A549 (cell line): Measurements from ENCODE around the gene PPAN. TPM values are rescaled to one million over a fixed set of nuclear protein-coding genes. Genes with fewer than 3 reads are reported as not detected.
A peak's percentile ranks its signal among the peaks of the same experiment; 100 is the strongest.

Experiments
- ATAC-seq, 2 experiments: fragments of 200-7000 bp in 1 of 2; fragments of >200 bp in 1 of 2; cut with Nextera tagmentation in 1 of 2; cut with Tn5 transposase in 1 of 2; 3 replicates each; pipeline versions ENCODE4 v1.8.0 to v1.9.1; 2018 to 2020; ENCODE audit warnings: mild to moderate bottlenecking in 1 of 2, moderate library complexity in 1 of 2
- CTCF ChIA-PET: fragments of 300-600 bp; sonication (Branson Sonifier 250); formaldehyde crosslinking; extraction: SDS; loops from one replicate; lab custom pipeline; 2021; ENCODE audit warnings: antibody characterized with exemption, inconsistent platforms; lab: Yijun Ruan, JAX
- POLR2A ChIA-PET: fragments of 350-600 bp; formaldehyde crosslinking; extraction: SDS; loops from one replicate; lab custom pipeline; 2021; ENCODE audit warnings: antibody characterized with exemption, inconsistent platforms; lab: Yijun Ruan, JAX
- DNase-seq, 2 experiments: peaks; one replicate each; pipeline versions ENCODE4 v3.0.0 to v3.0.0-alpha.2; 2011 to 2016; ENCODE audit warnings: low read depth in 1 of 2, low spot score in 1 of 2
- FAIRE-seq: peaks from 2 replicates; lab custom pipeline; 2011; peaks lifted over from hg19 to GRCh38; lab: Jason Lieb, UNC
- H3K27ac ChIP-seq, 2 experiments: fragments of >200 bp; sonication (Bioruptor Twin); formaldehyde crosslinking; 3 replicates each; pipeline ENCODE4 v1.5.1; 2016 to 2017
- H3K4me1 ChIP-seq: fragments of >200 bp; sonication (Bioruptor Twin); formaldehyde crosslinking; 3 replicates; pipeline ENCODE4 v1.6.1; 2016
- H3K4me2 ChIP-seq: fragments of >200 bp; sonication (Bioruptor Twin); formaldehyde crosslinking; 3 replicates; pipeline ENCODE4 v1.6.1; 2016
- H3K4me3 ChIP-seq: fragments of >200 bp; sonication (Bioruptor Twin); formaldehyde crosslinking; 3 replicates; pipeline ENCODE4 v1.5.1; 2016
- H3K9me3 ChIP-seq: fragments of >200 bp; sonication (Bioruptor Twin); formaldehyde crosslinking; 3 replicates; pipeline ENCODE4 v1.6.1; 2016
- CEBPB ChIP-seq, 2 experiments: fragments of >200 bp in 1 of 2; sonication (Bioruptor Twin) in 1 of 2; formaldehyde crosslinking in 1 of 2; IDR thresholded peaks; 2 replicates each; pipeline ENCODE4 v1.6.1; 2012 to 2016
- EHF ChIP-seq: fragments of 250-450 bp; sonication (Bioruptor Pico); IDR thresholded peaks from 2 replicates; pipeline ENCODE4 v1.5.0; 2020; ENCODE audit warnings: mild to moderate bottlenecking
- ESRRA ChIP-seq: fragments of 150-350 bp; IDR thresholded peaks from 2 replicates; pipeline ENCODE4 v1.6.1; 2014; ENCODE audit warnings: mild to moderate bottlenecking, low read length, borderline replicate concordance
- FOSB ChIP-seq: fragments of 250-450 bp; sonication (Bioruptor Pico); IDR thresholded peaks from 2 replicates; pipeline ENCODE4 v1.5.0; 2020; ENCODE audit warnings: mild to moderate bottlenecking, moderate library complexity
- FOXS1 ChIP-seq: fragments of 250-450 bp; sonication (Bioruptor Pico); IDR thresholded peaks from 2 replicates; pipeline ENCODE4 v1.5.0; 2020; ENCODE audit warnings: mild to moderate bottlenecking, moderate library complexity
- GATA3 ChIP-seq: IDR thresholded peaks from 2 replicates; pipeline ENCODE4 v1.6.1; 2012; ENCODE audit warnings: borderline replicate concordance
- HDAC2 ChIP-seq: fragments of 200-600 bp; sonication (generic); IDR thresholded peaks from 2 replicates; pipeline ENCODE4 v1.6.1; 2016
- HOXB5 ChIP-seq: fragments of 250-450 bp; sonication (Bioruptor Pico); IDR thresholded peaks from 2 replicates; pipeline ENCODE4 v1.5.0; 2020; ENCODE audit warnings: mild to moderate bottlenecking, moderate library complexity
- KDM1A ChIP-seq: fragments of 200-600 bp; sonication (generic); IDR thresholded peaks from 2 replicates; pipeline ENCODE4 v1.6.1; 2016; ENCODE audit warnings: low read depth, mild to moderate bottlenecking
- KDM5A ChIP-seq: fragments of 200-600 bp; sonication (generic); IDR thresholded peaks from 2 replicates; pipeline ENCODE4 v1.6.1; 2016; ENCODE audit warnings: antibody characterized with exemption, mild to moderate bottlenecking
- MAZ ChIP-seq: fragments of 150-350 bp; IDR thresholded peaks from 2 replicates; pipeline ENCODE4 v1.6.1; 2014; ENCODE audit warnings: antibody characterized with exemption, low read depth, low read length, borderline replicate concordance
- NPAS2 ChIP-seq: fragments of 250-450 bp; sonication (Bioruptor Pico); IDR thresholded peaks from 2 replicates; pipeline ENCODE4 v1.8.0; 2022; ENCODE audit warnings: mild to moderate bottlenecking, moderate library complexity, borderline replicate concordance
- RCOR1 ChIP-seq: fragments of 150-350 bp; IDR thresholded peaks from 2 replicates; pipeline ENCODE4 v1.6.1; 2014; ENCODE audit warnings: antibody characterized with exemption, low read length, low read depth
- RFX5 ChIP-seq: fragments of 450-650 bp; IDR thresholded peaks from 2 replicates; pipeline ENCODE4 v1.7.1; 2014; ENCODE audit warnings: antibody characterized with exemption, mild to moderate bottlenecking, moderate library complexity
- RNF2 ChIP-seq: fragments of 200-600 bp; sonication (generic); IDR thresholded peaks from 2 replicates; pipeline ENCODE4 v1.6.1; 2016; ENCODE audit warnings: low read depth, mild to moderate bottlenecking, antibody characterized with exemption, moderate library complexity, borderline replicate concordance
- TFCP2L1 ChIP-seq: fragments of 250-450 bp; sonication (Bioruptor Pico); IDR thresholded peaks from 2 replicates; pipeline ENCODE4 v1.5.0; 2021; ENCODE audit warnings: mild to moderate bottlenecking
- ZC3H11A ChIP-seq: fragments of 450-650 bp; IDR thresholded peaks from 2 replicates; pipeline ENCODE4 v1.6.1; 2014; ENCODE audit warnings: antibody characterized with exemption, mild to moderate bottlenecking
- ZNF302 ChIP-seq: fragments of 250-450 bp; sonication (Bioruptor Pico); IDR thresholded peaks from 2 replicates; pipeline ENCODE4 v1.9.0; 2021; ENCODE audit warnings: inconsistent platforms, mild to moderate bottlenecking, moderate library complexity
- WGBS: methylation state at CpG from one replicate; pipeline ENCODE4 v1.1.6; 2017; ENCODE audit errors: missing lambda C conversion rate; 5-methylcytosine and 5-hydroxymethylcytosine counted together
- polyA plus RNA-seq, 4 experiments: library from polyadenylated mRNA; depleted of rRNA in 3 of 4; stranded (reverse); fragments of >200 nt; fragmentation: RNase III in 1 of 4; extraction: RNeasy Plus Mini Kit Qiagen cat#74134 plus additional on column Dnase treatment in 1 of 4; gene quantifications; 2 replicates in 3 of 4; 3 replicates in 1 of 4; pipeline ENCODE4 v1.2.3, GENCODE V29; 2011 to 2017
- TF ChIP-seq, protein P1 (sequence below): fragments of 450-650 bp; IDR thresholded peaks from 2 replicates; pipeline ENCODE4 v1.6.1; 2014; ENCODE audit warnings: antibody characterized with exemption
- TF ChIP-seq, protein P2 (sequence below): fragments of >200 bp; sonication (Bioruptor Twin); formaldehyde crosslinking; IDR thresholded peaks from 2 replicates; pipeline ENCODE4 v1.6.1; 2016
- TF ChIP-seq, protein P3 (sequence below): fragments of >200 bp; sonication (Bioruptor Twin); formaldehyde crosslinking; IDR thresholded peaks from 3 replicates; pipeline ENCODE4 v1.5.1; 2016
- TF ChIP-seq, protein P4 (sequence below): fragments of 250-450 bp; sonication (Bioruptor Pico); IDR thresholded peaks from 2 replicates; pipeline ENCODE4 v1.5.0; 2020; ENCODE audit warnings: low read depth, mild to moderate bottlenecking, moderate library complexity
- TF ChIP-seq, protein P5 (sequence below): IDR thresholded peaks from 2 replicates; pipeline ENCODE4 v1.6.1; 2012
- TF ChIP-seq, protein P6 (sequence below): fragments of 150-350 bp; IDR thresholded peaks from 2 replicates; pipeline ENCODE4 v1.6.1; 2014; ENCODE audit warnings: low read depth, mild to moderate bottlenecking, low read length

PPAN gene
- polyA plus RNA-seq, 2 of the 4 experiments (the other 2 are of a cell fraction): 26.6 to 65.0 TPM

DNA sequence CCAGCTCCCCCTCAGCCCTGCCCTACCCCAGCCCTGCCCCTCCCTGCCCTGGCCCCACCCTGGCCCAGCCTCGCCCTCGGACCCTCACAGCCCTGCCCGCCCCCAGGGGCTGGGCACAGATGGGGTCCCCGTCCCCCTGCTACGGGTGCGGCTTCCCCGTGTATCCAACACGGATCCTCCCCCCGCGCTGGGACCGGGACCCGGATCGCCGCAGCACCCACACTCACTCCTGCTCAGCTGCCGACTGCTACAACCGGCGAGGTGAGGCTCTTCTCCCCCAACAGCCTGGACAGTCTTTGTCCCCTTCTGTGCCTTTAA is 14.8 kb upstream of the PPAN start:
- TF ChIP-seq RNF2: no peak
- TF ChIP-seq RFX5: no peak
- TF ChIP-seq, protein P1, sequence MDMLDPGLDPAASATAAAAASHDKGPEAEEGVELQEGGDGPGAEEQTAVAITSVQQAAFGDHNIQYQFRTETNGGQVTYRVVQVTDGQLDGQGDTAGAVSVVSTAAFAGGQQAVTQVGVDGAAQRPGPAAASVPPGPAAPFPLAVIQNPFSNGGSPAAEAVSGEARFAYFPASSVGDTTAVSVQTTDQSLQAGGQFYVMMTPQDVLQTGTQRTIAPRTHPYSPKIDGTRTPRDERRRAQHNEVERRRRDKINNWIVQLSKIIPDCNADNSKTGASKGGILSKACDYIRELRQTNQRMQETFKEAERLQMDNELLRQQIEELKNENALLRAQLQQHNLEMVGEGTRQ: no peak
- TF ChIP-seq NPAS2 (CRISPR knock-in tag): no peak
- TF ChIP-seq MAZ: no peak
- TF ChIP-seq, protein P2, sequence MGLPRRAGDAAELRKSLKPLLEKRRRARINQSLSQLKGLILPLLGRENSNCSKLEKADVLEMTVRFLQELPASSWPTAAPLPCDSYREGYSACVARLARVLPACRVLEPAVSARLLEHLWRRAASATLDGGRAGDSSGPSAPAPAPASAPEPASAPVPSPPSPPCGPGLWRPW: no peak
- no peak for TF ChIP-seq ZC3H11A
- TF ChIP-seq RCOR1: no peak
- POLR2A ChIA-PET: no interaction called here

DNA sequence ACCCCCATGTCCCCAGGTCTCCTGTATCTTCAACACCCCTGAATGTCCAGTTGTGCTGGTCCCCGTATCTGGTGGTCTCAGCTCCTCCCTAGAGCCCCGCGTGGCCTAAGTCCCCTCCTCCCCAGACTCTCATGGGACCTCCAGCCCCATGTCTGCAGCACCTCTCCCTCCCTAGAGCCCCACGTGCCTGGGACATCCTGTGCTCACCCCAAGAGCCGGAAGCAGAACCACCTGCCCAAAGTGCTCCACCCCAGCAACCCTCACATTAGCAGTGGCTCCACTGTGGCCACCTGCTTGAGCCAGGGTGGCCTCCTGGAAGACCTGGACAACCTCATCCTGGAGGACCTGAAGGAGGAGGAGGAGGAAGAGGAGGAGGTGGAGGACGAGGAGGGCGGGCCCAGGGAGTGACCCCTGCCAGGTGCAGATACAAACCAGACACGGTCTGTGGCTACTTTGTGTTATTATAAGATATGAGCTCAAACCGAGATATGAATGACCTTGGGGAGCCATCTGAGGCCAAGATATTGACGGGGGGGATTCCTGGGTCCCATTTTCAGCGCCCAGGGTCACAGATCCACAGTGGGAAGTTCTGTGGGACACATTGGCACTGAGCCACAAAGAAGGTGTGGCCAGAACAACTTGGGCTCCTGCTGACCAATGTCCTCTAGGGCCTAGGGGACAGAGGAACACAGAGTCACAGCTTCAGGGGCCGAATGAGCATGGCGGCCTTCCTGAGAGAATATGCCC is 14.1 kb upstream of the PPAN start:
- 97% methylated on average over 10 of the region's 13 CpGs for WGBS
- ChIA-PET CTCF (no interaction called here), POLR2A (no interaction called here)
- Histone ChIP-seq H3K27ac (no peak overlapping the region), H3K4me1 (peaks cover 4% of the 10 kb centered on the region; the same call in 1 of the 3 replicates), H3K9me3 (no peaks in the 10 kb centered on the region), H3K4me2 (no peak overlapping the region), H3K4me3 (no peak overlapping the region)
- FAIRE-seq: no peak
- TF ChIP-seq, protein P2: no peak
- TF ChIP-seq CEBPB (IDR thresholded peaks at IDR 0.05) (no peak), FOXS1 (no peak), HDAC2 (no peak), ZC3H11A (no peak), GATA3 (no peak), ESRRA (no peak), FOSB (CRISPR knock-in tag) (no peak), EHF (CRISPR knock-in tag) (no peak)
- TF ChIP-seq, protein P3, sequence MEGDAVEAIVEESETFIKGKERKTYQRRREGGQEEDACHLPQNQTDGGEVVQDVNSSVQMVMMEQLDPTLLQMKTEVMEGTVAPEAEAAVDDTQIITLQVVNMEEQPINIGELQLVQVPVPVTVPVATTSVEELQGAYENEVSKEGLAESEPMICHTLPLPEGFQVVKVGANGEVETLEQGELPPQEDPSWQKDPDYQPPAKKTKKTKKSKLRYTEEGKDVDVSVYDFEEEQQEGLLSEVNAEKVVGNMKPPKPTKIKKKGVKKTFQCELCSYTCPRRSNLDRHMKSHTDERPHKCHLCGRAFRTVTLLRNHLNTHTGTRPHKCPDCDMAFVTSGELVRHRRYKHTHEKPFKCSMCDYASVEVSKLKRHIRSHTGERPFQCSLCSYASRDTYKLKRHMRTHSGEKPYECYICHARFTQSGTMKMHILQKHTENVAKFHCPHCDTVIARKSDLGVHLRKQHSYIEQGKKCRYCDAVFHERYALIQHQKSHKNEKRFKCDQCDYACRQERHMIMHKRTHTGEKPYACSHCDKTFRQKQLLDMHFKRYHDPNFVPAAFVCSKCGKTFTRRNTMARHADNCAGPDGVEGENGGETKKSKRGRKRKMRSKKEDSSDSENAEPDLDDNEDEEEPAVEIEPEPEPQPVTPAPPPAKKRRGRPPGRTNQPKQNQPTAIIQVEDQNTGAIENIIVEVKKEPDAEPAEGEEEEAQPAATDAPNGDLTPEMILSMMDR: no peak
- TF ChIP-seq, protein P4, sequence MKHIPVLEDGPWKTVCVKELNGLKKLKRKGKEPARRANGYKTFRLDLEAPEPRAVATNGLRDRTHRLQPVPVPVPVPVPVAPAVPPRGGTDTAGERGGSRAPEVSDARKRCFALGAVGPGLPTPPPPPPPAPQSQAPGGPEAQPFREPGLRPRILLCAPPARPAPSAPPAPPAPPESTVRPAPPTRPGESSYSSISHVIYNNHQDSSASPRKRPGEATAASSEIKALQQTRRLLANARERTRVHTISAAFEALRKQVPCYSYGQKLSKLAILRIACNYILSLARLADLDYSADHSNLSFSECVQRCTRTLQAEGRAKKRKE (CRISPR knock-in tag): no peak
- TF ChIP-seq, protein P5, sequence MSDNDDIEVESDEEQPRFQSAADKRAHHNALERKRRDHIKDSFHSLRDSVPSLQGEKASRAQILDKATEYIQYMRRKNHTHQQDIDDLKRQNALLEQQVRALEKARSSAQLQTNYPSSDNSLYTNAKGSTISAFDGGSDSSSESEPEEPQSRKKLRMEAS: no peak
- DNase-seq: no peak
- ATAC-seq: no peak

More for the DNA sequence above, 14.8 kb upstream of the PPAN start:
- no peak for FAIRE-seq
- ATAC-seq: no peak
- no peak overlapping the region for H3K4me2 ChIP-seq
- no peak overlapping the region for H3K27ac ChIP-seq
- CTCF ChIA-PET: no interaction called here
- no peak for DNase-seq
- H3K4me1 ChIP-seq: peaks cover 4% of the 10 kb centered on the region; the same call in 1 of the 3 replicates
- H3K9me3 ChIP-seq: no peaks in the 10 kb centered on the region
- H3K4me3 ChIP-seq: no peak overlapping the region
- 98% methylated on average over 9 of the region's 17 CpGs for WGBS

DNA sequence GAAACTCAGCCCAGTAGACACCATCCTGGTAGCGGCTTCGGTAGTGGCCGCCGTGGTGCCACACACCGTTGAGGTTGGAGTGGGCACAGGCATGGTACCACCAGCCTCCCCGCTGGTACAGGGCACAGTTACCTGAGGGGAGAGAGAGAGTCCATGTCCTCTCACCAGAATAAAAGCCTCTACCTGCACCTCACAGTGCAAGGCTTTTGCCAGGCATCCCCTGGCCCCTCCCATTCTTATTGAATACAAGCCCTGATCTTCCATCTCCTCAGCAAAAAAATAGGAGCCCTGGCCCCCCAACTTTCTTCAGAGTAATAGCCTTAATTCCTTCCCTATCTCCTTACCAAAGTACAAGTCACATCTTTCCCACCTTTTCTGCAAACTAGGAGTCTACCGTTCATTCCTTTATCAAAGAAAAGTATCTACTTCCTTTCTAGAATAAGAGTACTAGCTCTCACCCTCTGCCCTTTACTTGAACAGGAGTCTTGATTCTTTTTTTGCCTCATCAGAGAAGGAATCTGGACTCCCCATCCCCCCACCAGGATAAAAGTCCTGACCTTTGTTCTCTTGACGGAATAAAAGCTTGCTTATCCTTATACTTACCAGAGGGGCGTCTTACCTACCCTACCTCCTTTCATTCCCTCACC is 13.4 kb upstream of the PPAN start:
- Histone ChIP-seq H3K4me2 (no peak overlapping the region), H3K27ac (no peak overlapping the region), H3K4me1 (peaks cover 4% of the 10 kb centered on the region; the same call in 1 of the 3 replicates), H3K9me3 (no peaks in the 10 kb centered on the region), H3K4me3 (no peak overlapping the region)
- 89% methylated on average over 8 of the region's 9 CpGs for WGBS
- POLR2A ChIA-PET: no interaction called here
- FAIRE-seq (no peak), ATAC-seq (no peak), DNase-seq (no peak)
- CTCF ChIA-PET: interaction anchor here (0.9 kb wide), 1 partner anchor 167 kb away, joined by 4 read pairs; no protein-coding TSS in a partner anchor
- TF ChIP-seq, protein P6, sequence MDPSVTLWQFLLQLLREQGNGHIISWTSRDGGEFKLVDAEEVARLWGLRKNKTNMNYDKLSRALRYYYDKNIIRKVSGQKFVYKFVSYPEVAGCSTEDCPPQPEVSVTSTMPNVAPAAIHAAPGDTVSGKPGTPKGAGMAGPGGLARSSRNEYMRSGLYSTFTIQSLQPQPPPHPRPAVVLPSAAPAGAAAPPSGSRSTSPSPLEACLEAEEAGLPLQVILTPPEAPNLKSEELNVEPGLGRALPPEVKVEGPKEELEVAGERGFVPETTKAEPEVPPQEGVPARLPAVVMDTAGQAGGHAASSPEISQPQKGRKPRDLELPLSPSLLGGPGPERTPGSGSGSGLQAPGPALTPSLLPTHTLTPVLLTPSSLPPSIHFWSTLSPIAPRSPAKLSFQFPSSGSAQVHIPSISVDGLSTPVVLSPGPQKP: no peak
- TF ChIP-seq, protein P2: no peak
- TF ChIP-seq HOXB5 (CRISPR knock-in tag) (no peak), KDM1A (peak; percentile 27; the same call in 1 of the 2 replicates), ZNF302 (CRISPR knock-in tag) (no peak), TFCP2L1 (CRISPR knock-in tag) (no peak), KDM5A (no peak), CEBPB (IDR thresholded peaks at IDR 0.05) (no peak)
